IMR-90 (cell line): Measurements from ENCODE around the gene GSG1L.
A peak's percentile ranks its signal among the peaks of the same experiment; 100 is the strongest.

Experiments used
- CTCF ChIP-seq: conservative IDR thresholded peaks from 2 replicates; pipeline ENCODE4 v1.5.1; 2012; ENCODE audit warnings: mild to moderate bottlenecking, low read depth, low read length, improper control_type of control experiment
- FOS ChIP-seq: fragments of 150-350 bp; IDR thresholded peaks from 2 replicates; pipeline ENCODE4 v1.6.1; 2016; ENCODE audit warnings: low read depth, low read length
- MAFK ChIP-seq: IDR thresholded peaks from 2 replicates; pipeline ENCODE4 v1.6.1; 2012; ENCODE audit warnings: low read depth, low read length, improper control_type of control experiment
- MXI1 ChIP-seq: IDR thresholded peaks from 2 replicates; pipeline ENCODE4 v1.6.1; 2012; ENCODE audit warnings: low read depth, mild to moderate bottlenecking, low read length, moderate library complexity, borderline replicate concordance
- POLR2A ChIP-seq: IDR thresholded peaks from 2 replicates; pipeline ENCODE4 v1.6.1; 2012; ENCODE audit warnings: mild to moderate bottlenecking, low read depth, low read length
- RAD21 ChIP-seq: IDR thresholded peaks from 2 replicates; pipeline ENCODE4 v1.6.1; 2012; ENCODE audit warnings: low read length, improper control_type of control experiment
- RFX5 ChIP-seq: IDR thresholded peaks from 2 replicates; pipeline ENCODE4 v1.8.0; 2012; ENCODE audit warnings: low read depth, mild to moderate bottlenecking, low read length, moderate library complexity
- TF ChIP-seq, protein P1 (sequence below): fragments of 150-350 bp; IDR thresholded peaks from 2 replicates; pipeline ENCODE4 v1.6.1; 2017; ENCODE audit warnings: mild to moderate bottlenecking, antibody characterized with exemption, low read length, low read depth

DNA sequence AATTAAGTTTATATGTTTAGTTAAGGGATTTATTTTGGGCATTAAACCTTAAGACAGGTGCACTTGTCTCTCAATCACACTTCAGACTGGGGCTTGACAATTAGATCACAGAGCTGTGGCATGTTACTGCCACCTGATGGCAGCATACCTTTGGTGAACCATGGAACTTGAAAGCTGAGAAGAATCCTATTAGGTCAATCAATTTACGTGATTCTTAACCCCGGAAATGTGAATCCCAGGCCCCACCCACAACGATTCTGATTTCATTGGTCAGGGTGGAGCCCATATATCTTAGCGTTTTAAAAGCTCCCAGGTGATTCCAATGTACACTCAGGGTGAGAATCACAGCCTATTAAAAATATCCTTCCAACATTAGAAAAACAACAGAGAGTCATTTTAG lies 91.0 kb downstream of the GSG1L start:
- TF ChIP-seq MAFK, result no peak
- no peak for TF ChIP-seq POLR2A
- TF ChIP-seq RAD21, result peak; percentile 47
- TF ChIP-seq CTCF, result peak; percentile 46
- no peak for TF ChIP-seq FOS
- TF ChIP-seq RFX5, result no peak
- TF ChIP-seq MXI1, result no peak
- TF ChIP-seq, protein P1, sequence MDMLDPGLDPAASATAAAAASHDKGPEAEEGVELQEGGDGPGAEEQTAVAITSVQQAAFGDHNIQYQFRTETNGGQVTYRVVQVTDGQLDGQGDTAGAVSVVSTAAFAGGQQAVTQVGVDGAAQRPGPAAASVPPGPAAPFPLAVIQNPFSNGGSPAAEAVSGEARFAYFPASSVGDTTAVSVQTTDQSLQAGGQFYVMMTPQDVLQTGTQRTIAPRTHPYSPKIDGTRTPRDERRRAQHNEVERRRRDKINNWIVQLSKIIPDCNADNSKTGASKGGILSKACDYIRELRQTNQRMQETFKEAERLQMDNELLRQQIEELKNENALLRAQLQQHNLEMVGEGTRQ, result no peak
